Peyer's patch (tissue), 4 donors: ENCODE results near the gene WDR35. TPM values are rescaled to one million over a fixed set of nuclear protein-coding genes. Genes with fewer than 3 reads are reported as not detected.

ENCODE experiments used
- DNase-seq, 3 donors: peaks; one replicate each; pipeline ENCODE4 v3.0.0-alpha.2; 2017 to 2019
- H3K27ac ChIP-seq, 4 donors: fragments of 200-600 bp; sonication (generic); one replicate each; pipeline ENCODE4 v1.5.1; 2016 to 2019
- H3K27me3 ChIP-seq, 2 donors: fragments of 200-600 bp; sonication (generic); one replicate each; pipeline ENCODE4 v1.5.1; 2019
- H3K36me3 ChIP-seq, 3 donors: fragments of 200-600 bp; sonication (generic); one replicate each; pipeline ENCODE4 v1.5.1; 2016 to 2019
- H3K4me1 ChIP-seq, 4 donors: fragments of 200-600 bp; sonication (generic); one replicate each; pipeline ENCODE4 v1.5.1; 2016 to 2019
- H3K4me3 ChIP-seq, 4 donors: fragments of 200-600 bp; sonication (generic); 1 replicate in 3 of 4; 2 replicates in 1 of 4; pipeline ENCODE4 v1.5.1; 2016 to 2019; ENCODE audit warnings: mild to moderate bottlenecking in 1 of 4
- H3K9me3 ChIP-seq, 4 donors: fragments of 200-600 bp; sonication (generic); one replicate each; pipeline ENCODE4 v1.5.1; 2016 to 2019; ENCODE audit warnings: mild to moderate bottlenecking in 1 of 4
- POLR2A ChIP-seq, 2 donors: fragments of 450-650 bp; IDR thresholded peaks; one replicate each; pipeline ENCODE4 v1.5.1; 2017; ENCODE audit warnings: antibody characterized with exemption in 2 of 2, mild to moderate bottlenecking in 2 of 2, moderate library complexity in 2 of 2
- total RNA-seq, 4 donors: library from RNA; depleted of rRNA; stranded (reverse); fragments of >200 nt; gene quantifications; one replicate each; pipeline ENCODE4 v1.1.0, GENCODE V29; 2016
- TF ChIP-seq, protein P1 (sequence below), 6 experiments: fragments of 450-650 bp in 4 of 6; fragments of 200-600 bp in 2 of 6; sonication (generic) in 1 of 6; IDR thresholded peaks; one replicate each; pipeline ENCODE4 v1.5.1; 2017 to 2019; ENCODE audit warnings: antibody characterized with exemption in 6 of 6, mild to moderate bottlenecking in 3 of 6, moderate library complexity in 1 of 6

The WDR35 gene
- total RNA-seq, 4 donors from 2014 or later = 3.4 to 4.1 (median 3.8) TPM

DNA sequence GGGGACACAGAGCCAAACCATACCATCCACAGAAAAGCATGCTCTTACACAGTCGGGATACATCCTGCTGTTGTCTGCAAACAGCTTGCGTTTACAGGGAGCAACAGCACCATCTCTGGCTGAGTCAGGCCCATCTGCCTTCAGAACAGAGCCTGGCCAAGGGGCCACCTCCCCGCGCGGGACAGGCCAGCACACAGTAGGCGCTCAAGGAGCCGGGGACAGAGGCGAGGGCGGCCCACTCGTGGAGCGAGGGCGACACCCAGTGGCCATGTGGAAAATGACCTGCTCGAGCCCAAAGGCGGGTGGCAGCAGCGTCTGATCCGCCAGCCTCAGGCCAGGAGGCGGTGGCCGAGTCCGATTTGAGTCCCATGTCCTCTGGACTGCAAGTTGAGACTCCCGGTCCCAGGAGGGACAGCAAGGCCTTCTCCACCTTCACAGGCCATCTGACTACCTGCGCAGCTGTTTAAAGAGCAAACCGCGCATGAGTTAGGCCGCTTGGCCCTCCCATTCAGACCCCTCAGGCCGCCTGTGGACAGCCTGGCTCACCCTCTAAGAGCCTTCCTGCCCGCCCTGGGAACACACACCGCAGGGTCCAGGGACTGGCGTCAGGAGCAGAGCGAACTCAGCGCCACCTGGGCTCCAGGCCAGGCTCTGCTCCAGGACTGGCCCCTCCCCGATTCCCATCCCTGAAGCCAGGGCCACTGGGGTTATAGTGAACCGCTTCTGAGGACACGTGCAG, 126.4 kb downstream of the WDR35 start:
- DNase-seq = peak; percentile 54 to 81 (median 80)
- Histone ChIP-seq H3K36me3 (no peaks in the 10 kb centered on the region), H3K9me3 (no peaks in the 10 kb centered on the region), H3K27ac (no peak overlapping the region), H3K4me1 (peaks cover 0 to 13% (median 4%) of the 10 kb centered on the region in 4 donors), H3K27me3 (no peaks in the 10 kb centered on the region), H3K4me3 (peak overlapping the region in 2 of 4 donors; percentile 7 to 11)
- TF ChIP-seq POLR2A (IDR thresholded peaks at IDR 0.05) = no peak
- TF ChIP-seq, protein P1, sequence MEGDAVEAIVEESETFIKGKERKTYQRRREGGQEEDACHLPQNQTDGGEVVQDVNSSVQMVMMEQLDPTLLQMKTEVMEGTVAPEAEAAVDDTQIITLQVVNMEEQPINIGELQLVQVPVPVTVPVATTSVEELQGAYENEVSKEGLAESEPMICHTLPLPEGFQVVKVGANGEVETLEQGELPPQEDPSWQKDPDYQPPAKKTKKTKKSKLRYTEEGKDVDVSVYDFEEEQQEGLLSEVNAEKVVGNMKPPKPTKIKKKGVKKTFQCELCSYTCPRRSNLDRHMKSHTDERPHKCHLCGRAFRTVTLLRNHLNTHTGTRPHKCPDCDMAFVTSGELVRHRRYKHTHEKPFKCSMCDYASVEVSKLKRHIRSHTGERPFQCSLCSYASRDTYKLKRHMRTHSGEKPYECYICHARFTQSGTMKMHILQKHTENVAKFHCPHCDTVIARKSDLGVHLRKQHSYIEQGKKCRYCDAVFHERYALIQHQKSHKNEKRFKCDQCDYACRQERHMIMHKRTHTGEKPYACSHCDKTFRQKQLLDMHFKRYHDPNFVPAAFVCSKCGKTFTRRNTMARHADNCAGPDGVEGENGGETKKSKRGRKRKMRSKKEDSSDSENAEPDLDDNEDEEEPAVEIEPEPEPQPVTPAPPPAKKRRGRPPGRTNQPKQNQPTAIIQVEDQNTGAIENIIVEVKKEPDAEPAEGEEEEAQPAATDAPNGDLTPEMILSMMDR (IDR thresholded peaks at IDR 0.05) = peak; percentile 66 to 97 (median 92)

DNA sequence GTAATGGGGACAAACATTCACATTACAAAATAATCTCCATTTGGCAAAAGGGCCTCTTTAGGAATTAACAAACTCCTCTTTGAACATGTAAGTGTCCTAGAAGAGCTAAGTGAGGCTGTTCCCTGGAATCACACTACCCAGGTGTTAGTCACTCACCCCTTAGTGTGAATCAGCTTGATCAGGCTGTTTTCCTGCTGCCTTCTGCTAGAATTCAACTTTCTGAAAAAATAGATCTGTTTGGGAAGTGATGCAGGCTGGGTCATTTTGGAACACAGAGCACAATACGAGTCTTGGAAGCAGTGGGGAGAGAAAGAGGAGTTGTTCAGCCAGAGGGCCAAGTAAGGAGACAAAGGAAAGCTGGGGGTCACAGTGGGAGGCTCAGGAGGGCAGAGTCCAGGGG, 128.1 kb downstream of the WDR35 start:
- no peaks in the 10 kb centered on the region for H3K27me3 ChIP-seq
- H3K36me3 ChIP-seq = no peaks in the 10 kb centered on the region
- no peak for DNase-seq
- H3K27ac ChIP-seq = no peak overlapping the region
- no peaks in the 10 kb centered on the region for H3K9me3 ChIP-seq
- peaks cover 0 to 7% (median 0%) of the 10 kb centered on the region in 4 donors for H3K4me1 ChIP-seq
- H3K4me3 ChIP-seq = no peak overlapping the region
- TF ChIP-seq POLR2A (IDR thresholded peaks at IDR 0.05) = no peak
- TF ChIP-seq, protein P1 (IDR thresholded peaks at IDR 0.05) = no peak

Other genes starting within 250 kb of the WDR35 start
- 10 to 100 TPM; 15.2 to 30.5 (median 21.4) TPM for gene TTC32, start 88.1 kb downstream of the WDR35 start, total RNA-seq
- gene MATN3, start 22.6 kb upstream of the WDR35 start, total RNA-seq = under 1 TPM in 1 of 4 donors, not detected in 3; 0.40 TPM
- 10 to 100 TPM; 27.3 to 65.0 (median 50.0) TPM for gene LAPTM4A, start 61.5 kb upstream of the WDR35 start, total RNA-seq
- gene SDC1, start 235.0 kb upstream of the WDR35 start, total RNA-seq = 100 to 1,000 TPM in 3 of 4 donors, 10 to 100 TPM in 1; 25.6 to 343 (median 197) TPM